ENCODE data around the gene FAM131B. TPM values are rescaled to one million over a fixed set of nuclear protein-coding genes. Genes with fewer than 3 reads are reported as not detected.

Gene FAM131B
- total RNA-seq, 1 donor, result 1.4 TPM

GRCh38 chr7:143351574-143351973 is 10.9 kb downstream of the FAM131B start:
- Histone ChIP-seq H3K36me3 (ENCODE audit: insufficient read depth, low read length) (no peaks in the 10 kb centered on the region), H3K4me2 (ENCODE audit: insufficient read depth, low read length) (no peak overlapping the region), H3K79me2 (ENCODE audit: insufficient read depth, low read length) (no peaks in the 10 kb centered on the region), H3K4me3 (ENCODE audit: insufficient read depth, low read length) (no peak overlapping the region), H3K9me3 (ENCODE audit: low read depth, low read length) (no peaks in the 10 kb centered on the region), H2AFZ (ENCODE audit: low read length) (no peak overlapping the region), H4K20me1 (ENCODE audit: insufficient read depth, low read length) (no peaks in the 10 kb centered on the region), H3K27ac (ENCODE audit: low read depth, low read length) (no peak overlapping the region), H3K4me1 (ENCODE audit: insufficient read depth, low read length) (no peaks in the 10 kb centered on the region), H3K27me3 (ENCODE audit: insufficient read depth, low read length) (peaks cover 32% of the 10 kb centered on the region)
- no peak for TF ChIP-seq CTCF (IDR thresholded peaks at IDR 0.05; ENCODE audit: extremely low read depth, low read depth, low read length)
- no peak for DNase-seq (ENCODE audit: insufficient read length, low spot score, missing footprints)

GRCh38 chr7:143351060-143351459 is 11.5 kb downstream of the FAM131B start:
- Histone ChIP-seq H4K20me1 (ENCODE audit: insufficient read depth, low read length) (no peaks in the 10 kb centered on the region), H3K9me3 (ENCODE audit: low read depth, low read length) (no peaks in the 10 kb centered on the region), H3K27me3 (ENCODE audit: insufficient read depth, low read length) (peaks cover 35% of the 10 kb centered on the region), H3K27ac (ENCODE audit: low read depth, low read length) (no peak overlapping the region), H3K79me2 (ENCODE audit: insufficient read depth, low read length) (no peaks in the 10 kb centered on the region), H2AFZ (ENCODE audit: low read length) (no peak overlapping the region), H3K4me3 (ENCODE audit: insufficient read depth, low read length) (no peak overlapping the region), H3K4me1 (ENCODE audit: insufficient read depth, low read length) (no peaks in the 10 kb centered on the region), H3K4me2 (ENCODE audit: insufficient read depth, low read length) (no peak overlapping the region), H3K36me3 (ENCODE audit: insufficient read depth, low read length) (no peaks in the 10 kb centered on the region)
- DNase-seq (ENCODE audit: insufficient read length, low spot score, missing footprints), result peak; percentile 69
- no peak for TF ChIP-seq CTCF (IDR thresholded peaks at IDR 0.05; ENCODE audit: extremely low read depth, low read depth, low read length)

- Histone ChIP-seq H3K36me3 (ENCODE audit: insufficient read depth, low read length) (no peaks in the 10 kb centered on the region), H3K27me3 (ENCODE audit: insufficient read depth, low read length) (peaks cover 40% of the 10 kb centered on the region), H3K4me2 (ENCODE audit: insufficient read depth, low read length) (no peak overlapping the region), H4K20me1 (ENCODE audit: insufficient read depth, low read length) (no peaks in the 10 kb centered on the region), H3K79me2 (ENCODE audit: insufficient read depth, low read length) (no peaks in the 10 kb centered on the region), H3K4me1 (ENCODE audit: insufficient read depth, low read length) (no peaks in the 10 kb centered on the region), H3K27ac (ENCODE audit: low read depth, low read length) (no peak overlapping the region), H3K9me3 (ENCODE audit: low read depth, low read length) (no peaks in the 10 kb centered on the region), H3K4me3 (ENCODE audit: insufficient read depth, low read length) (no peak overlapping the region), H2AFZ (ENCODE audit: low read length) (no peak overlapping the region)
- no peak for TF ChIP-seq CTCF (IDR thresholded peaks at IDR 0.05; ENCODE audit: extremely low read depth, low read depth, low read length)
- DNase-seq (ENCODE audit: insufficient read length, low spot score, missing footprints), result no peak
These were observed 14.6 kb downstream of the FAM131B start for GRCh38 chr7:143347950-143348349.

- no peak for TF ChIP-seq CTCF (IDR thresholded peaks at IDR 0.05; ENCODE audit: extremely low read depth, low read depth, low read length)
- Histone ChIP-seq H3K79me2 (ENCODE audit: insufficient read depth, low read length) (no peaks in the 10 kb centered on the region), H2AFZ (ENCODE audit: low read length) (no peak overlapping the region), H3K27ac (ENCODE audit: low read depth, low read length) (no peak overlapping the region), H3K27me3 (ENCODE audit: insufficient read depth, low read length) (peaks cover 36% of the 10 kb centered on the region), H3K36me3 (ENCODE audit: insufficient read depth, low read length) (no peaks in the 10 kb centered on the region), H3K9me3 (ENCODE audit: low read depth, low read length) (no peaks in the 10 kb centered on the region), H3K4me2 (ENCODE audit: insufficient read depth, low read length) (no peak overlapping the region), H3K4me3 (ENCODE audit: insufficient read depth, low read length) (no peak overlapping the region), H3K4me1 (ENCODE audit: insufficient read depth, low read length) (no peaks in the 10 kb centered on the region), H4K20me1 (ENCODE audit: insufficient read depth, low read length) (no peaks in the 10 kb centered on the region)
- DNase-seq (ENCODE audit: insufficient read length, low spot score, missing footprints), result peak; percentile 27
These were observed 16.5 kb downstream of the FAM131B start for GRCh38 chr7:143346018-143346417.

All from osteoblast (primary cell).